GM21381 (cell line): Measurements from ENCODE around the gene SPATA13.
A peak's percentile ranks its signal among the peaks of the same experiment; 100 is the strongest.
"Not testable (repeated sequence)": the region's sequence is repeated elsewhere in the genome, so short reads cannot be mapped to it uniquely, and the experiment has no call there.

Experiments used
- ATAC-seq: cut with Tn5 transposase; IDR thresholded peaks from one replicate; pipeline ENCODE4 v1.9.1; 2021; ENCODE audit warnings: mild to moderate bottlenecking, moderate library complexity; ENCODE audit not compliant: unreplicated experiment

SPATA13 gene

GRCh38 chr13:24160458-24161009 lies at the start of gene SPATA13:
TSS of gene SPATA13 (plus strand) at chr13:24160720. CDS start at chr13:24222930, 62,210 bp downstream.
- peak; percentile 66 for ATAC-seq

DNA sequence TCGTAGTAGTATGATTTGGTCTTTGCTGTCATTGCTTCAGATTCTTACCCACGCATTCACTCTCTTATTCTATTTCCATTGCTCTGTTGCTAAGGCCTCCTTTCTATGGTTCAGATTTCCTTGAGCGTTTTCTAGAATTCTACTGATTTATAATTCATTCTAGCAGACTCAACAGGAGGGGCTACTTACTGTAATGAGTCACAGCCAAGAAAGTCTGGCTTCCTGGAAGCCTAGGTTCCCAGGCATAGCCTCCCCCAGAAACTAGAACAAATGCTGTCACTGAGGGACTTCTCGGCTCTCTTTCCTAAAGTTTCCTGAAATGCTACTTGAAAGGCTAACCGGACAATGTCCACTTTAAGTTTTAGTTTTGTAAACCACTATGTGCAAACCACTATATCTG lies 47.7 kb upstream of the SPATA13 start:
- ATAC-seq: no peak

DNA sequence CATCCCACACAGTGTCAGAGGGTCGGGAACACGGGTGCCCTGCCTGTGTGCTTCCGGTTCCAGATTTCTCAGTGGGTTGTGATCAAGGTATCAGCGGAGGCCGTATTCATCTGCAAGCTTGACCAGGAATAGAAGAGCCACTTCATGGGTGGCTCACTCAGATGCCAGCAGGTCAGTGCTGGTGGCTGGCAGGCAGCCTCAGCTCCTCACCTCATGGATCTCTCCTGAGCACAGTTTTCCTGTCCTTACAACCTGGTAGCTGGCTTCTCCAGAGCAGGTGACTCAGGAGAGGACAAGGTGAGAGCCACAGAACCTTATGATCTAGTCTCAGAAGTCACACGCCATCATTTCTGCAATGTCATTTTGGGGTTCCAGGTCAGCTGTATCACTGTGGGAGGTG lies 44.8 kb upstream of the SPATA13 start:
- ATAC-seq: no peak

- no peak for ATAC-seq
Observed at GRCh38 chr13:24116131-24116530, 44.4 kb upstream of the SPATA13 start.

DNA sequence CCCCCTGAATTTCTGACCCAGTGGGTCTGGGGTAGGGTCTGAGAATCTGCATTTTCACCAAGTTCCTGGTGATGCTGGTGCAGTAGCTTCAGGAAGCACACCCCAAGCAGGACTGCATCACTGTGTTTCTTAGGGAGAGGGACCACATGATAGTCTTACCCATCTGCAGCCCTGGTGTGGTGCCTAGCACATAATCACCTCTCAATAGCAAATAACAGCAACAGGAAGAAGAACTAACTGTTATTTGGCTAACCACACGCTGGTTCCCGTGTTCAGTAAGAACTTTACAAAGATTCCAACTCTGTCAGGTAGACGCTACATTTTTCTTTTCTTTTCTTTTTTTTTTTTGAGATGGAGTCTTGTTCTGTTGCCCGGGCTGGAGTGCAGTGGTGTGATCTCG lies 41.9 kb upstream of the SPATA13 start:
- no peak for ATAC-seq

DNA sequence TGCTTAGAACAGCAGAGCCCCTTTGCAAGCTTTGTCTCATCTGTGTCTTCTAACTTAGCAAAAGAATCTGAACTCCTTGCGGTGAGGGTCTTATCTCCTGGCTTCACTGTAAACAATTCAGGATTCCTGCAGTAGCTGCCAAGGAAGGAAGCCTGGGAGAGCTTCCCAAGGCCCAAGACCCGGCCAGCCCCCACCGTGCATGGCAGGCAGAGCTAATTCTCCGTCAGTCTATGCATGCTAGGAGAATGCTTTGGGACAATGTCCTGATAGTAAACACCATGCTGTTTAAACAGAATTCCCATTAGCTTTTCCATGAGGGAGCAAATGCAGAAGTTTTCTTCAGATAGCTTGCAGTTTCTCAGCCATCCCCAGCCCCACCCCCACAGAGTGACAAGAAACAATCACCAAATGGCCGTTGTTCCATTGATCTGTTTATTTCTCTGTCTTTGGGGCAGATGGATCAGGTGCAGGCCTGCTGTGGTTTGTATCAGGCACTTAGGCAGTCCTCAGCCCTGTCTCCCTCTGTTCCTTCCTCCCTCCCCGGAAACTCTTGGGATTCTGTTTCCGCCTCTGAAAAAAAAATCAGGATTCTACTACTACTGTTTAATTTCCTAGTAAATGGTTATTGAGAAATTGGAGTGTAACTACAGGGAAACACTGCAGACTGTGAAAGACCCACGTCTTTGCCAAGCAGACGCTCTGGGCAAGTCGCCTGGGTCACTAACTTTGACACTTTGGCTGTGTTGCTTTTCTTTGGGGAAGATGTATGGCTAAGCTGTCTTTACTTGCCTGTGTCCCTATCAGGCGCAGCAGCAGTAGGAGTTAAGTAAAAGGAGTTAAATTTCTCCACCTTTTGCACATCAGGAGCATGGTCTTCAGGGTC lies 40.7 kb upstream of the SPATA13 start:
- no peak for ATAC-seq

DNA sequence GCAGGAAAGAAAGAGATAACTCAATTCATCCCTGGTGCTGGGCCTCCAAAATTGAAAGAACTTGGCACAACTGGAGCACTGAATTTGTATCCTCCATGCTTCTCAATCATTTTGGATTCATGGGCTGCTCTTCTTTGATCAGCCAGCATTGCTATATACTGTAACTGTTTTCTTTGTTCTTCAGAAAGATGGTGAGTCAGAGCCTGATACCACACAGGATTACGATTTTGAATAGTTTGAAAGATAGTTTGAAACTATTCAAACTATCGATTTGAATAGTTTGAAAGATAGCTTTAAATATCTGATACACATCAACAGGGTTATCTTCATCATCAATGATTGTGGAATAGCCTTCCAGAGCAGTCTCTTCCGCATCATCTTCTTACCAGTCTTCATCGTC lies 38.5 kb upstream of the SPATA13 start:
- not testable (repeated sequence) for ATAC-seq

DNA sequence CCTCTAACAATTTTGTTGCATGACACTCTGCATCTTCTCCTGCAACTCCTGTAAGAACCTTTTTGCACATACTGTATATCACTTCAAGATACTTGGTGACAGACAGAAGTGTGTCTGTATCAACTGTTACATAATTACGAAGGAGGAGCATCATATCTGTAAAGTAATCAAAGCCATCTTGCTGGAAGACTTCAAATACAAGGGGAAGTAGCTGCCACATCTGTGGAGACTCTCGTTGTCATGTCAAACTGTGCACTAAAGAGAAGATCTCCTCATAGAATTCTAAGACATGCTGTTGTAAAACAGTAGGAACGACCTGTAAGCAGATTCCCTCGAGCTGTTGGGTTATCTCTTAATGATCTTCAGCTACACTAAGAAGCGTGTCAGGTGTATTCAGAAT lies 38.0 kb upstream of the SPATA13 start:
- ATAC-seq: no peak

GRCh38 chr13:24123761-24124160 lies 36.8 kb upstream of the SPATA13 start:
- no peak for ATAC-seq

- ATAC-seq: peak; percentile 85
Observed at GRCh38 chr13:24124789-24125476, 35.6 kb upstream of the SPATA13 start.

DNA sequence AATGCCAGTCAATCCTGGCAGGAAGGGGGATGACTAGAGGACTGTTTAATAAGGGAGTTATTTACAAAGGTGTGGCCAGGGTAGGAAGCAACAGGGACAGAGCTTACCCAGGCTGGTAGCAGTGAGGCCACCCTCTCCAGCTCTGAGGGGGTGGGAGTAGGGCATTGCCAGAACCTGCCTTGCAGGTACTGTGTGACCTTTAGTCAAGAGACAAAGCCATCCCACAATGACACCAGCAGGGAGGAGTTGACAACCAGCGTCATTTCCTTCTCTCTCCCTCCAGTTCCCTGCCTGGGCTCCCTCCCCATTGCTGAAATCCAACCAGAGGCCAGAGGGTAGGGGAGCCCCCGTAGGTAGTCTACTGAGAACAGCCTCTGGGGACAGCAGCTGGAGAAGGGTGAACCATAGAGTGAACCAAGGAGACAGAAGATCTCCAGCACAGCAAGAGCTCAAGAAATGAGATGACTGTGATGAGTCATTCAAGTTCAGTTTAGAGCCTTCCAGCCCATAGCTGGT lies 33.3 kb upstream of the SPATA13 start:
- ATAC-seq: peak; percentile 60

GRCh38 chr13:24128112-24128511 lies 32.4 kb upstream of the SPATA13 start:
- no peak for ATAC-seq

GRCh38 chr13:24128962-24129361 lies 31.6 kb upstream of the SPATA13 start:
- ATAC-seq: no peak

- no peak for ATAC-seq
Observed at GRCh38 chr13:24129914-24130774, 30.4 kb upstream of the SPATA13 start.

GRCh38 chr13:24131749-24132148 lies 28.8 kb upstream of the SPATA13 start:
- no peak for ATAC-seq

- ATAC-seq: no peak
Observed at GRCh38 chr13:24133021-24133795, 27.3 kb upstream of the SPATA13 start.

DNA sequence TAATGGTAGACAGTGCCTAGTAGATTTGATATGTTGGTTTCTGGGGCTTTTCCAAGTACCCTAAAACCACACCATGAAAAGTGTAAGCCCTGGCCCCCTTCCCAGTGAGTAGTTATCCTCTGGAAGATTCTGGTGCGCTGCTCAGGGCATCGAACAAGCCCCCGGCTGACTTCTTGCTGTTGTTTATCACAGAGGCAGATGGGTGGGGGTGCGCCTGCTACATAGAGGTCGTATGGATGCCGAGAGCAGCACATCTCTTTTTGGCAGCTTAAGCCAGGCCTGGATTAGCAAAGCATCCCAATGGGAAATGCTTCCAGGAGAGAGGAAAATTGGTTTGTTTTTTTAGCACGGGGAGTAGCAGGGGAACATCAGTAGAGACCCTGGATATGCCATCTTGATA lies 26.3 kb upstream of the SPATA13 start:
- no peak for ATAC-seq

DNA sequence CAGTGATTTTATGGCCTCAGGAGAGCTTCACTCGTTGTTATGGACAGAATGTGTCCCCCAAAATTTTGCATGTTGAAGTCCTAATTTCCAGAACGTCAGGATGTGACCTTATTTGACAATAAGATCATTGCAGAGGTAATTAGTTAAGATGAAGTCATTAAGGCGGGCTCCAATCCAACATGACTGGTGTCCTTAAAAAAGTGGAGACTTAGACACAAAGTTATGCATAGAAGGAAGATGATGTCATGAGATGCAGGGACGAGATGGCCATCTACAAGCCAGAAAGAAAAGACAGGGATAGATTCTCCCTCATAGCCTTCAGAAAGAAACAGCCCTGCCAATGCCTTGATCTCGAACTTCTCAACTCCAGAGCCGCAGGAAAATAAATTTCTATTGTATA lies 25.8 kb upstream of the SPATA13 start:
- no peak for ATAC-seq

DNA sequence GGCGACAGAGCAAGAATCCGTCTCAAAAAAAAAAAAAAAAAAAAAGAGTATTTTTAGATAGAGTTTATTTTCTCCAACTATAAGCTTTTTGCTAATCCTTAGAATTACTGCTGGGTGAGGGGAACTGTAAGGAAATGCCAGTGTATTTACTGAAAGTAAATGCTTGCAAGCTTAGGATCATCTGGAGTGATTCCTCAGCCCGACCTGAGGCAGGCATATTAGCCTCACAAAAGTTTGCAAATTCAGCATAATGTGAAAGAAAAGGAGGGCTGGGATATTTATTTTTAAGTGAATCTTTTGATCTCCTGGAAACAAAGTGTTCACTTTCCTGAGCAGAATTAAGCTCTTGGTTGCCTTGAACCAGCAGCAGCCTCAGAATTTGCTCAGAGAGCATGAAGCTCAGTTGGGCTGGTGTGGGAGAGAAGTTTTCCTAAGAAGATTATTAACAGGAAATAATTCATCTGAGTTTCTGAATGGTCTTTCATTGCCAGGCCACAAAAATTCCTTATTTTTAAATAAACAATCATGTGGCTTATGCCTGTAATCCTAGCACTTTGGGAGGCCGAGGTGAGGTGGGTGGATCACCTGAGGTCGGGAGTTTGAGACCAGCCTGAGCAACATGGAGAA lies 24.7 kb upstream of the SPATA13 start:
- no peak for ATAC-seq

GRCh38 chr13:24138911-24139310 lies 21.6 kb upstream of the SPATA13 start:
- ATAC-seq: no peak
